ENCODE data around the gene FBH1.

DNA sequence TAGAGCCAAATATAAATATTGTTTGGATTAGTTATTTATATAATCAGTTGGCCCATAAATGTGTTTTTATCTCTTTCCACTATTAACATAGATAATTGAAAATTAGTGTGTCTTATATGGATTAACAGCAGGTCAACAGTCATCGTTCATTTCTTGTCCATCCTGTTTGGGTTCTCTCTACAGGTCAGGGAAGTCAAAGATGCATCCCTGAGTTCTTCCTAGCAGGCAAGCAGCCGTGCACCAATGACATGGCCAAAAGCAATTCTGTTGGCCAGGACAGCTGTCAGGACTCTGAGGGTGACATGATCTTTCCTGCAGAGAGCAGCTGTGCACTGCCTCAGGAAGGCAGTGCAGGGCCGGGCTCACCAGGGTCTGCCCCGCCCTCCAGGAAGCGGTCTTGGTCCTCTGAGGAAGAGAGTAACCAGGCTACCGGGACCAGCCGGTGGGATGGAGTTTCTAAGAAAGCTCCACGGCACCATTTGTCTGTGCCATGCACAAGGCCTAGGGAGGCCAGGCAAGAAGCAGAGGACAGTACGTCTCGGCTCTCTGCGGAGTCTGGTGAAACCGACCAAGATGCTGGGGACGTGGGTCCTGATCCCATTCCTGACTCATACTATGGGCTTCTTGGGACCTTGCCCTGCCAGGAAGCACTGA is 15.9 kb downstream of the FBH1 start:
- no peak for TF ChIP-seq ZNF79 (CRISPR knock-in tag; IDR thresholded peaks at IDR 0.05; ENCODE audit: low read depth)
- TF ChIP-seq, protein P1, sequence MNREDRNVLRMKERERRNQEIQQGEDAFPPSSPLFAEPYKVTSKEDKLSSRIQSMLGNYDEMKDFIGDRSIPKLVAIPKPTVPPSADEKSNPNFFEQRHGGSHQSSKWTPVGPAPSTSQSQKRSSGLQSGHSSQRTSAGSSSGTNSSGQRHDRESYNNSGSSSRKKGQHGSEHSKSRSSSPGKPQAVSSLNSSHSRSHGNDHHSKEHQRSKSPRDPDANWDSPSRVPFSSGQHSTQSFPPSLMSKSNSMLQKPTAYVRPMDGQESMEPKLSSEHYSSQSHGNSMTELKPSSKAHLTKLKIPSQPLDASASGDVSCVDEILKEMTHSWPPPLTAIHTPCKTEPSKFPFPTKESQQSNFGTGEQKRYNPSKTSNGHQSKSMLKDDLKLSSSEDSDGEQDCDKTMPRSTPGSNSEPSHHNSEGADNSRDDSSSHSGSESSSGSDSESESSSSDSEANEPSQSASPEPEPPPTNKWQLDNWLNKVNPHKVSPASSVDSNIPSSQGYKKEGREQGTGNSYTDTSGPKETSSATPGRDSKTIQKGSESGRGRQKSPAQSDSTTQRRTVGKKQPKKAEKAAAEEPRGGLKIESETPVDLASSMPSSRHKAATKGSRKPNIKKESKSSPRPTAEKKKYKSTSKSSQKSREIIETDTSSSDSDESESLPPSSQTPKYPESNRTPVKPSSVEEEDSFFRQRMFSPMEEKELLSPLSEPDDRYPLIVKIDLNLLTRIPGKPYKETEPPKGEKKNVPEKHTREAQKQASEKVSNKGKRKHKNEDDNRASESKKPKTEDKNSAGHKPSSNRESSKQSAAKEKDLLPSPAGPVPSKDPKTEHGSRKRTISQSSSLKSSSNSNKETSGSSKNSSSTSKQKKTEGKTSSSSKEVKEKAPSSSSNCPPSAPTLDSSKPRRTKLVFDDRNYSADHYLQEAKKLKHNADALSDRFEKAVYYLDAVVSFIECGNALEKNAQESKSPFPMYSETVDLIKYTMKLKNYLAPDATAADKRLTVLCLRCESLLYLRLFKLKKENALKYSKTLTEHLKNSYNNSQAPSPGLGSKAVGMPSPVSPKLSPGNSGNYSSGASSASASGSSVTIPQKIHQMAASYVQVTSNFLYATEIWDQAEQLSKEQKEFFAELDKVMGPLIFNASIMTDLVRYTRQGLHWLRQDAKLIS (CRISPR knock-in tag; IDR thresholded peaks at IDR 0.05), result no peak
- TF ChIP-seq, protein P2, sequence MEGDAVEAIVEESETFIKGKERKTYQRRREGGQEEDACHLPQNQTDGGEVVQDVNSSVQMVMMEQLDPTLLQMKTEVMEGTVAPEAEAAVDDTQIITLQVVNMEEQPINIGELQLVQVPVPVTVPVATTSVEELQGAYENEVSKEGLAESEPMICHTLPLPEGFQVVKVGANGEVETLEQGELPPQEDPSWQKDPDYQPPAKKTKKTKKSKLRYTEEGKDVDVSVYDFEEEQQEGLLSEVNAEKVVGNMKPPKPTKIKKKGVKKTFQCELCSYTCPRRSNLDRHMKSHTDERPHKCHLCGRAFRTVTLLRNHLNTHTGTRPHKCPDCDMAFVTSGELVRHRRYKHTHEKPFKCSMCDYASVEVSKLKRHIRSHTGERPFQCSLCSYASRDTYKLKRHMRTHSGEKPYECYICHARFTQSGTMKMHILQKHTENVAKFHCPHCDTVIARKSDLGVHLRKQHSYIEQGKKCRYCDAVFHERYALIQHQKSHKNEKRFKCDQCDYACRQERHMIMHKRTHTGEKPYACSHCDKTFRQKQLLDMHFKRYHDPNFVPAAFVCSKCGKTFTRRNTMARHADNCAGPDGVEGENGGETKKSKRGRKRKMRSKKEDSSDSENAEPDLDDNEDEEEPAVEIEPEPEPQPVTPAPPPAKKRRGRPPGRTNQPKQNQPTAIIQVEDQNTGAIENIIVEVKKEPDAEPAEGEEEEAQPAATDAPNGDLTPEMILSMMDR (IDR thresholded peaks at IDR 0.05 in 2 of 3, conservative IDR thresholded peaks at IDR 0.05 in 1 of 3; ENCODE audit: insufficient read depth in 2 of 3, low read depth in 1 of 3, low read length in 3 of 3), result no peak
- no peak for TF ChIP-seq EZH2 (IDR thresholded peaks at IDR 0.05; ENCODE audit: borderline replicate concordance, low read depth, low read length)
- TF ChIP-seq POLR2A (conservative IDR thresholded peaks at IDR 0.05), result no peak
- no peak for TF ChIP-seq EGR1 (conservative IDR thresholded peaks at IDR 0.05)
- TF ChIP-seq, protein P3, sequence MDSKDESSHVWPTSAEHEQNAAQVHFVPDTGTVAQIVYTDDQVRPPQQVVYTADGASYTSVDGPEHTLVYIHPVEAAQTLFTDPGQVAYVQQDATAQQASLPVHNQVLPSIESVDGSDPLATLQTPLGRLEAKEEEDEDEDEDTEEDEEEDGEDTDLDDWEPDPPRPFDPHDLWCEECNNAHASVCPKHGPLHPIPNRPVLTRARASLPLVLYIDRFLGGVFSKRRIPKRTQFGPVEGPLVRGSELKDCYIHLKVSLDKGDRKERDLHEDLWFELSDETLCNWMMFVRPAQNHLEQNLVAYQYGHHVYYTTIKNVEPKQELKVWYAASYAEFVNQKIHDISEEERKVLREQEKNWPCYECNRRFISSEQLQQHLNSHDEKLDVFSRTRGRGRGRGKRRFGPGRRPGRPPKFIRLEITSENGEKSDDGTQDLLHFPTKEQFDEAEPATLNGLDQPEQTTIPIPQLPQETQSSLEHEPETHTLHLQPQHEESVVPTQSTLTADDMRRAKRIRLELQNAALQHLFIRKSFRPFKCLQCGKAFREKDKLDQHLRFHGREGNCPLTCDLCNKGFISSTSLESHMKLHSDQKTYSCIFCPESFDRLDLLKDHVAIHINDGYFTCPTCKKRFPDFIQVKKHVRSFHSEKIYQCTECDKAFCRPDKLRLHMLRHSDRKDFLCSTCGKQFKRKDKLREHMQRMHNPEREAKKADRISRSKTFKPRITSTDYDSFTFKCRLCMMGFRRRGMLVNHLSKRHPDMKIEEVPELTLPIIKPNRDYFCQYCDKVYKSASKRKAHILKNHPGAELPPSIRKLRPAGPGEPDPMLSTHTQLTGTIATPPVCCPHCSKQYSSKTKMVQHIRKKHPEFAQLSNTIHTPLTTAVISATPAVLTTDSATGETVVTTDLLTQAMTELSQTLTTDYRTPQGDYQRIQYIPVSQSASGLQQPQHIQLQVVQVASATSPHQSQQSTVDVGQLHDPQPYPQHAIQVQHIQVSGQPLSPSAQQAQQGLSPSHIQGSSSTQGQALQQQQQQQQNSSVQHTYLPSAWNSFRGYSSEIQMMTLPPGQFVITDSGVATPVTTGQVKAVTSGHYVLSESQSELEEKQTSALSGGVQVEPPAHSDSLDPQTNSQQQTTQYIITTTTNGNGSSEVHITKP (IDR thresholded peaks at IDR 0.05; ENCODE audit: partially characterized antibody), result no peak

All from K562 (cell line).